ENCODE data around the gene PLEKHG3.
"Not testable (repeated sequence)": the region's sequence is repeated elsewhere in the genome, so short reads cannot be mapped to it uniquely, and the experiment has no call there.

Gene PLEKHG3

GRCh38 chr14:64688031-64688430 lies 16.2 kb upstream of the PLEKHG3 start:
- no peak for DNase-seq (ENCODE audit: low read depth)

DNA sequence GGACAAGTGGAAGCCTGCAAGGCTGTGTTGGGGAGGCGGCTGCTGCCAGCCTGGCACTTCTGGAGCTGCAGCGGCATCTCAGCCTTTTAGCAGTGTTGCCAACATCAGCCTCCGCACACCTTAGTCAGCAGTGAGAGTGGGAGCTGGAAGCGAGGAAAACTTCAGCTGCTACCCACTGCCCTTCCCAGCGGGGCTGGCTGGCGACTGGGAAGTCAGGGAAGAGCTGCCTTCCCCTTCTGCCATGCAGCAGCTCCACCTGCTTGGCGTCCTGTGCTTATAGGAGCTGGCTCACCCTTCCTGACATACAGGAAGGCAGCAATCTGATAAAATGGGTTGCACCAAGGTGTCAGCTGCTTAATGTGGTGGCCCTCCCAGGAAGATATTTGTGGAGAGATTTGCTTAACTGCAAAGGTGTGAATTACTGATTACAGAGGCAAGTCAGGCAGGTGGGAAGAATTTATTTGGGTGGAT lies 15.4 kb upstream of the PLEKHG3 start:
- DNase-seq (ENCODE audit: low read depth), result no peak

DNA sequence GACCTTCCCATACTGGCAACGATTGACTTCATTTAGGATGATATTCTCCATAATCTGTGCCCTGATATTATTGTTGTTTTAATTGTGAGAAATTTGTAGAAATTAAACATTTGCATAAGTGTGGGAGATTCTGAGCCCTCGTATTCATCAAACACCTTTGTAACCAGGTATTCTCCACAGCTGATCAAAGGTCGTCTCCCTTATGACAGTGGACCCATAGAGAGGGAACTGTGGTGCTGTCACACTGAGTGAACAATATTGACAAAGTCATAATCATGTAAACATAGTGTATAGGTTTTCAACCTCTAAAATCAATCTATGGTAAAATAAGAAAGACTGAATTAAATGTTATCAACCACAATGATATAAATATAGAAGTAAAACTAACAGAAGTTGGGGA lies 14.9 kb upstream of the PLEKHG3 start:
- DNase-seq (ENCODE audit: low read depth), result no peak

- not testable (repeated sequence) for DNase-seq (ENCODE audit: low read depth)
Observed at GRCh38 chr14:64690607-64691006, 13.6 kb upstream of the PLEKHG3 start.

DNA sequence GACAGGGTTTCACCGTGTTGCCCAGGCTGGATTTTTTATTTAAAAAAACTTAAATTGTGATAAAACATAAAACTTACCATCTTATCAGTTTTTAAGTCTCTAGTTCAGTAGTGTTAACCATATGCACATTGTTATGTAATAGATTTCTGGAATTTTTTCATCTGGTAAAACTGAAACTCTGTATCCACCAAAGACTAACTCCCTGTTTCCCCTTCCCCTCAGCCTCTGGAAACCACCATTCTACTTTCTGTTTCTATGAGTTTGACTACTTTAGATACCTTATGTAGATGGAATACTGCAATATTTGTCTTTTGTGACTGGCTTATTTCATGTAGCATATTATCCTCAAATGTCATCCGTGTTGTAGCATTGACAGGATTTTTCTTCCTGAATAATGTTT lies 12.8 kb upstream of the PLEKHG3 start:
- no peak for DNase-seq (ENCODE audit: low read depth)

DNA sequence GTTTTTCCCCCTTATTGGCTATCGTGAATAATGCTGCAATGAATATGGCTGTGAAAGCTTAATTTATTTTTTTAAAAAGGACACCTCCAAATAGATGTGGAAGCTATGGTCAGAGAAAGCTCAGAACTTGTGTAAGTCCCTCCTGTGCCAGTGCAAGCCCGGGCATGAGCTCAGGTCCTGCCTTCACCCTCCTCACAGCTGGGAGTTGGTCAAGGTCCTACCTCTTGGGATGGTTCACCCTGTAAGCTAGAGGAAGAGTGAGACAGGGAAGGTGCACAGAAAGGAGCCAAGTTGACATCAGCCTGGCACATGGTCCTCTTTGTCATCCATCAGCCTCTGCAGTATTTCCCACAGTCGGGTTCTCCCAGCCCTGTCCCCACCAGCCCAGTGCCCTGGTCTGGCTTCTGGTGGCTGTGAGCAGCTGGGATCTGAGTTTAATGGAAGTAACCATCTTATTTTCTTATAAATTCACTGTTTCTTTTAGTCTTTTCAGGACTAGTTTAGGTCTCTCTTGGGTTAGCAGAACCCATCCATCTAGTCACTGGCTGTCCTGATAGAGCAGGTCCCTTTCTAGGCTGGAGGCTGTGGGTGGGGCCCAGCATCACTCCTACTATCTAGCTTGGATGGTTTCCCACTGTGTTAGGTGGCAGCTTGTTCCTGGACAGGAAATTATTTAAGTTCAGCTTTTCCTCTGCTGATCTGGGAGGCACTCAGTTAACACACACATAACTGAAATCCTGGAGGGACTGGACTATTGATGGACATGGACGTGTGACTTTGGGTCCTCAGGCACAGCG lies 11.8 kb upstream of the PLEKHG3 start:
- DNase-seq (ENCODE audit: low read depth), result no peak

DNA sequence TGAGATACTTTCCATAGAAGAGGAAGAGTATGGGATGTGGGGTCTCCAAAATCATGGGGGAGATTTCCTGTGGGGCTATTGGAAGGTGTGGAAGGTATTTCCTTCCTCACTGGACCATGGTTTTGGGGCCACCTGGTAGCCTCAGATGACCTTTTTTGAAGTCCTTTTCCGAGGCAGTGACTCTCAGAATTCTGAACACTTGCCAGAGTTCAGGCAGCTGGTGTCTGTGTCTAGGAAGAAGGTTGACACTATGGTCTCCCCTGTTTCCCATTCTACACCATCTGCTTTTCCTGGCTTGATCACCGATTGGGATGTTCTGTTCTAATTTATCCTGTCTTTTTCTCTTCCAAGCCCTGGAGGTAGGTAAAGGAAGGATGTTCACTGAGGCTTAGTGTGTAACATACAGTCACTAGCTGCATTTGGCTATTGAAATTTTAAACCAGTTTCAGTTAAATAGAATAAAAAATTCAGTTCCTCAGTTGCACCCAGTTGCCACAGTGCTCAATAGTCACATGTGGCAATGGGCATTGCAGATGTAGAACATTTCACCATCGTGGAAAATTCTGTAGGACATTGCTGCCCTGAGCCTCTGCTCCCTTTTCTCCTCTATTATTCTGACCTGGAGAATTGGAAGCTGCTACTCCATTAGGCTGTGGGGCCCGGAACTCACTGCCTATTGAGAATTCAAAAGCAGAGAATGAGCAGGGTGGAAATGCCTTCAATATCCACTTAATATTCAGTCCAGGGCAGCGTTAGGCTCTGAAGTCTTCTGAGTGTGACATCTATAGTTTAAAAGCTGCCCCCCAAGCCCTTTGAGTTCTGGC lies 11.0 kb upstream of the PLEKHG3 start:
- no peak for DNase-seq (ENCODE audit: low read depth)

GRCh38 chr14:64693810-64694165 lies 10.4 kb upstream of the PLEKHG3 start:
- no peak for DNase-seq (ENCODE audit: low read depth)

DNA sequence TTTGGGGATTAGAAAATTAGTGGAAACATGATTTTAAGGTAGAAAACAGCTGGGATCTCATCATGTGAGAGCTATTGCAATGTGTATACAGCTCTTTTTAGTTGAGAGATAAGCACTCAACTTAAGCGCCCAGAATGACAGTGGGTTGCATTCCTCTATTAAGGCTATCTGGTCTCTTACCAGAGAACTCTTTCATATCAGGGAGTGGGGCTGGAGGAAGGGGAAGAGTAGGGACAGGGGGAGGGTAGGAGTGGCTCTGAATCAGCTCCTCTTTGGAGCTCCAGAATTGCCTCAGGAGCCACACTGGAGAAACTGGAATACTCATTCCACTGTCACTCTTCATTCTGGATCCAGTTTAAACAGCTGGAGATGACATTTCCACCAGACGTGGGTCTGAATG lies 9.2 kb upstream of the PLEKHG3 start:
- no peak for DNase-seq (ENCODE audit: low read depth)

DNA sequence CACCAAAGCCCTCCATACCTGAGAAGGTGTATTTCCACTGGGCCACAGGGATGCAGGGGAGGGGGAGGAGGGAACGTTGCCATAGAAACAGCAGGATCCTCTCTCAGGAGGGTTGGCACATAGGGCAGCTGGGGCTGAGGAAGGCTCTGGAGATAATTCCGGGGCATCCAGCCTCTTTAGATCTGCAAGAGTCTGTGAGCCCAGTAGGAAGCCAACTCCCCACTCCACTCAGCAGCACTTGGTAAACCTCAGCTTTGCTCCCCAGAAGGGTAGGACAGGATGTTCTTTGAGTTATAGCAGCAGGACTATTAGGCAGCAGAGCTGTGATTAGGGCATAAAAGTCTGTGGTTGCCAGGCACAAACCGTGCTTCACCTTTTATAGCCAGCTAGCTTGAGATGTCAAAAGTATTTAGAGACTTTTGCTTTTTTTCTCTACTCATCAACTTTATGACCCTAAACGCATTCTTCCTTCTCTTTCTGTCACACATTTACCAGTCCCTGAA lies 7.8 kb upstream of the PLEKHG3 start:
- DNase-seq (ENCODE audit: low read depth), result no peak

- no peak for DNase-seq (ENCODE audit: low read depth)
Observed at GRCh38 chr14:64698903-64699302, 5.3 kb upstream of the PLEKHG3 start.

- no peak for DNase-seq (ENCODE audit: low read depth)
Observed at GRCh38 chr14:64700290-64700689, 3.9 kb upstream of the PLEKHG3 start.

GRCh38 chr14:64700894-64701293 lies 3.3 kb upstream of the PLEKHG3 start:
- DNase-seq (ENCODE audit: low read depth), result no peak

DNA sequence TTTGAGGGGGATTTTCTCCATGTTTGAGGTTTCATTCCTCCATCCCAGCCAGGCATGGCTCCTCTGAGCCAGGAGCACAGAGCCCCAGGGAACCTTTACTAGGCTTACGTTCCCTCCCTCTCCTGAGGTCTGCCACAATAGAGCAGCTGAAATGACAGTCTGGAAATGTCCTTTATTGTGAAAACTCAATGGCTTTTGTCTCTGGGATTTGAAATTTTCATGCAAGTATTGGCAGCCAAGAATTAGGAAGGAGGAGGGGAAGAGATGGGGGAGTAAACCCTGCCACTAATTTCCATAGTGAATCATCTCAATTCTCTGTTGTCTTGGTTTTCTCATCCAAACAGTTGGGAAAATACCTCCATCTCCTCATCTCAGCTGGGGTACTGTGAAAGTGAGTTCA lies 2.6 kb upstream of the PLEKHG3 start:
- no peak for DNase-seq (ENCODE audit: low read depth)

DNA sequence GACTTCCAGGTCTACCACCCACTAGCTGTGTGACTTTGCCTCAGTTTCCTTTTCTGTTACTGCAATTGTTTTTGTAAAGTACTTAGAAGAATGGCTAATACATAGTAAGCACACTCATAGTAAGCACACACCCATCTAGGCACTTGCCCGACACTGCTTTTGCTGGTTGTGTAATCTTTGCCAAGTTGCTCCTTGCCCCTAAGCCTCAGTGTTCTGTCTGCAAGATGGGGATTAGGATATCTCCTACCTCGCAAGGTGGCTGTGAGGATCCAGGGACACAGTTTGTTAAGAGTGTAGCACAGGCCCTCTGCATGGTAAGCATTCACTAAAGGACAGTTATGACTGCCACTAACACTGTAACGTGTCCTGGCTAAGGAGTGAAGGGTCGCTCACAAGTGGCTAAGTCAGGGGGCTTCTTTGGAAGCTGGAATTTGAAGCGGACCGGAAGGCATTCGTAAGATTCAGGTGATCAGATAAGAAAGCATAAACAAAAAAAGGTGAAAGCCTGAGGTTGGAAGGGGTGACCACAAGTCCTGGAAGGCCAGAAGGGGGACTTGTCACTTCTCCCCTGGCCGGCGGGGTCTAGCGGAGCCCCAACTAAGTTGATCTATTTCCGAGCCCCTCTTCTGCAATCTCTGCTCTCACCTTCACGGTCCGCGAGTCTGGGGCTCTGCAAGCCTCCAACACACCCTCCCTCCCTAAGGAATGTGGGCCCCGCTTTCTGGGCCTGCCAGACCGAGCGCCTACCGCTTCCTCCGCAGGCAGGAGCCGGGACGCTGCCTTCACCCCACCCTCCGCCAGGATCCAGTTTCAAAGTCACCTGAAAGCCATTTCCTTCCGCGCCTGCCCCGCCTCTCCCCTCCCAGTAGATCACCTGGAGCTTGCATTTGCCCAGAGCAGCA lies 1.5 kb upstream of the PLEKHG3 start:
- no peak for DNase-seq (ENCODE audit: low read depth)

- no peak for DNase-seq (ENCODE audit: low read depth)
Observed at GRCh38 chr14:64703395-64704142, 655 bp upstream of the PLEKHG3 start.

DNA sequence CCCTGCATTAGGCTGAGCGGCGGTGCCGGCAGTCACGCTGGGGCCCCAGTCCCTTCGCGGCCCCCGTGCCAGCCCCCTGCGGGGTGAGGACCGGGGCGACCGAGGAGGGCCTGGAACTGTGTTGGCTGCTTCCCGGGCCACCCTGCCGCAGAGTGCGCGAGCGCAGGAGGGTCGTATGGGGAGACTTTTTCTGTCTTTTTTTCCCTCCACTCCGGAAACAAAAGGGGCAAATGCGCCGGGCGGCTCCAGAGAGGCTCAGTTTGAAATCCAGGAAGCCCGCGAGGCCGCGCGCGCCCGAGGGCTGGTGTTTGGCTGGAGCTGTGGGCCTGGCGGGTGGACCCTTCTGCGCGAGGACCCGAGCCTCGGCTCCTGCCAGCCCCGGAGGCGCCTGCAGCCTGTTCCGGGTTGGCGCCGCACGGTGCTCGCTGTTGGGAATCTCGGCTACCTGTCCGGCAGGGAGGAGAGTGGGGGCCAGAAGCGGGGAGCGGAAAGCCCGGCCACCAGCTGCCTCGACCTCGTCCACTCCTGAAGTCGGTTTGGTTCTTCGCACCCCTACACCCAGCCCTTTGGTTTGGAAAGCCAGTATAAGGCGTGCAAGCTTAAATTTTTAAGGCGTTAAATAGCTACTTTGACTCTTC lies 638 bp downstream of the PLEKHG3 start:
- no peak for DNase-seq (ENCODE audit: low read depth)

DNA sequence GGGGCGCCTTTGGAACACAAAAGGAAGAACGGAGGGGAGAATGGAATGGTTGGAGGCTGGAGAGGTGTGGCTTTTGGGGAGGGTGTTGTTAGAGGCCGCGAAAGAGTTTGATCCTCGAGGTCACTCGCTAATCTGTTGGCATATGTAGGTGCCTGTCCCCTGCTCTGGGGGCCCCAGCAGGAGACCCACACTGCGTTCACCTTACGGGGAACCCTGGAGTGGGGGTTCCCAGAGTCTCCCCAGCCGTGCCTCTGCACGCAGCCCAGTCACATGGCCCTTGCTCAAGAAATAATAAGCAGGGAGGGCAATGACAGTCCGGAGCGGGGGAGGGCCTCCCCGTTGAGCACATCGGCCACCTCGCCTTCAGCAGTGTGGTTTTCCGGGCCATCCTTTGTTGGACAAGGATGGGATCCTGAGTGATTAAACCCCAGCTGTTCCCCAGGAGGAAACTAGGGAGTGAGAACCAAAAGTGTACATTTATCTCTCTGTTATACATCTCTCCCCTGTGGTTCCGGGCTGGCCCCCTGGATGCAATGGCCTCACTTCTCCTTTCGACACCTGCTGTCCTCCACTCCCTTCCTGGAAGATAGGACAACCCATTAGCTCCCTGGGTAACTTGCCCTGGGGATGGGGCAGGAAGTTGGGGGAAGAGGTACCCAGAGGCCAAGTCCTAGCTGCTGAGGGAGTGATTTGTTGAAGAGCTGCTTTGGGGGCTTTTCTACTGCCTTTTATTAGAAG lies 1.3 kb downstream of the PLEKHG3 start:
- DNase-seq (ENCODE audit: low read depth), result no peak

- no peak for DNase-seq (ENCODE audit: low read depth)
Observed at GRCh38 chr14:64706119-64706592, 1.9 kb downstream of the PLEKHG3 start.

- DNase-seq (ENCODE audit: low read depth), result no peak
Observed at GRCh38 chr14:64706593-64707193, 2.5 kb downstream of the PLEKHG3 start.
